GM12878 (cell line): Measurements from ENCODE around the gene DYDC1. TPM values are rescaled to one million over a fixed set of nuclear protein-coding genes. Genes with fewer than 3 reads are reported as not detected.

Experiments
- ATAC-seq: fragments of 200-7000 bp; cut with Tn5 transposase; 3 replicates; pipeline ENCODE4 v1.9.1; 2020; ENCODE audit warnings: mild to moderate bottlenecking, moderate library complexity
- BruUV-seq: library from RNA; stranded (reverse); fragments of 400-500 nt; replicated peaks from 2 replicates; lab custom pipeline; 2021; lab: Mats Ljungman, UMichigan
- CTCF ChIA-PET: fragments of 300-600 bp; sonication (Branson Sonifier 250); formaldehyde crosslinking; extraction: SDS; loops from one replicate; lab custom pipeline; 2021; ENCODE audit warnings: inconsistent platforms; lab: Yijun Ruan, JAX
- POLR2A ChIA-PET: fragments of 350-600 bp; formaldehyde crosslinking; extraction: SDS; loops from one replicate; lab custom pipeline; 2021; ENCODE audit warnings: inconsistent platforms; lab: Charles Lee
- RAD21 ChIA-PET: fragments of 300-600 bp; sonication (Branson Sonifier 250); formaldehyde crosslinking; loops from one replicate; lab custom pipeline; 2023; ENCODE audit warnings: antibody characterized with exemption; ENCODE audit not compliant: unreplicated experiment; lab: Charles Lee
- SMC1A ChIA-PET: fragments of 300-600 bp; sonication (Branson Sonifier 250); formaldehyde crosslinking; loops from one replicate; lab custom pipeline; 2023; ENCODE audit not compliant: unreplicated experiment, uncharacterized antibody; lab: Charles Lee
- DNase-seq: peaks from one replicate; pipeline ENCODE4 v3.0.0-alpha.2; 2011; ENCODE audit warnings: low read depth, low spot score
- FAIRE-seq: peaks from 3 replicates; lab custom pipeline; 2011; peaks lifted over from hg19 to GRCh38; lab: Jason Lieb, UNC
- H2AFZ ChIP-seq: 2 replicates; pipeline ENCODE4 v1.6.0; 2011; ENCODE audit warnings: low read depth, low read length, control low read depth; ENCODE audit not compliant: control insufficient read depth
- H3K27ac ChIP-seq: 2 replicates; pipeline ENCODE4 v1.5.1; 2011; ENCODE audit warnings: control low read depth; ENCODE audit not compliant: control insufficient read depth, insufficient read depth
- H3K27me3 ChIP-seq, 2 experiments: replicated peaks in 1 of 2; 2 replicates each; pipeline versions ENCODE4 v1.6.0 to v1.6.1; 2011; ENCODE audit warnings: low read length in 1 of 2; ENCODE audit not compliant: control insufficient read depth in 2 of 2, insufficient read depth in 2 of 2
- H3K36me3 ChIP-seq, 2 experiments: 2 replicates each; pipeline ENCODE4 v1.5.1; 2011; ENCODE audit warnings: low read length in 1 of 2; ENCODE audit not compliant: control insufficient read depth in 2 of 2, insufficient read depth in 2 of 2
- H3K4me1 ChIP-seq: 2 replicates; pipeline ENCODE4 v1.6.1; 2011; ENCODE audit warnings: mild to moderate bottlenecking, low read length, moderate library complexity, mixed read lengths; ENCODE audit not compliant: control insufficient read depth, insufficient read depth
- H3K4me2 ChIP-seq: 2 replicates; pipeline ENCODE4 v1.6.0; 2011; ENCODE audit warnings: control low read depth; ENCODE audit not compliant: control insufficient read depth, insufficient read depth
- H3K4me3 ChIP-seq: fragments of 200-600 bp; sonication (generic); 2 replicates; pipeline ENCODE4 v1.5.1; 2016
- H3K79me2 ChIP-seq: 2 replicates; pipeline ENCODE4 v1.6.0; 2011; ENCODE audit warnings: low read length; ENCODE audit not compliant: control insufficient read depth, insufficient read depth
- H3K9ac ChIP-seq: 2 replicates; pipeline ENCODE4 v1.8.0; 2011; ENCODE audit warnings: low read length, control low read depth, mixed read lengths; ENCODE audit not compliant: control insufficient read depth, insufficient read depth
- H3K9me3 ChIP-seq: replicated peaks from 3 replicates; pipeline ENCODE4 v1.5.1; 2011; ENCODE audit warnings: mild to moderate bottlenecking, low read length; ENCODE audit not compliant: control insufficient read depth, insufficient read depth
- H4K20me1 ChIP-seq: 2 replicates; pipeline ENCODE4 v1.6.0; 2011; ENCODE audit not compliant: control insufficient read depth, insufficient read depth
- CBX3 ChIP-seq: fragments of 200-600 bp; sonication (generic); IDR thresholded peaks from 2 replicates; pipeline ENCODE4 v1.6.1; 2016; ENCODE audit warnings: low read depth, borderline replicate concordance
- CREB1 ChIP-seq: IDR thresholded peaks from 2 replicates; pipeline ENCODE4 v1.6.1; 2012; ENCODE audit warnings: low read depth, mild to moderate bottlenecking, inconsistent platforms
- CREM ChIP-seq: IDR thresholded peaks from 2 replicates; pipeline ENCODE4 v1.6.1; 2014; ENCODE audit warnings: antibody characterized with exemption, low read depth
- FOXM1 ChIP-seq: IDR thresholded peaks from 2 replicates; pipeline ENCODE4 v1.6.1; 2012; ENCODE audit warnings: low read depth, mild to moderate bottlenecking, inconsistent platforms, low read length, moderate library complexity
- IRF5 ChIP-seq: fragments of 450-650 bp; IDR thresholded peaks from 2 replicates; pipeline ENCODE4 v1.6.1; 2017; ENCODE audit warnings: borderline replicate concordance
- PKNOX1 ChIP-seq: fragments of 450-650 bp; IDR thresholded peaks from 2 replicates; pipeline ENCODE4 v1.6.1; 2016; ENCODE audit warnings: mild to moderate bottlenecking
- SIX5 ChIP-seq: IDR thresholded peaks from 2 replicates; pipeline ENCODE4 v1.6.1; 2011; ENCODE audit warnings: mild to moderate bottlenecking, low read depth, low read length, moderate library complexity; ENCODE audit not compliant: severe bottlenecking
- WGBS: methylation state at CpG from one replicate; pipeline ENCODE4 v1.1.6; 2016; ENCODE audit warnings: low lambda C conversion rate; ENCODE audit not compliant: insufficient replicate concordance, insufficient coverage; ENCODE audit errors: missing lambda C conversion rate; 5-methylcytosine and 5-hydroxymethylcytosine counted together
- in situ Hi-C: fragments of 300-500 bp; cut with MboI; formaldehyde crosslinking; loops from 9 replicates; pipeline ENCODE4 v1.14.3; 2018; ENCODE audit warnings: mixed read lengths
- intact Hi-C: fragments of 100-400 bp; cut with micrococcal nuclease; formaldehyde crosslinking; loops from one replicate; pipeline ENCODE4 v1.14.2; 2022; ENCODE audit not compliant: unreplicated experiment
- polyA plus RNA-seq, 11 experiments: library from polyadenylated mRNA; depleted of rRNA in 4 of 11; unstranded in 6 of 11; stranded (reverse) in 5 of 11; fragments of >200 nt; fragmentation: Nextera tagmentation in 4 of 11; fragmentation: Illumina TruSeq in 1 of 11; extraction: Ambion mirVana in 4 of 11; extraction: Trizol in 1 of 11; gene quantifications; 1 replicate in 1 of 11; 2 replicates in 10 of 11; pipeline versions ENCODE4 v1.2.1 to v1.2.3, GENCODE V29; 2011 to 2016; ENCODE audit warnings: inconsistent platforms in 2 of 11, missing spikeins in 2 of 11, low read depth in 1 of 11
- total RNA-seq, 4 experiments: library from RNA; depleted of rRNA in 3 of 4; stranded (reverse); fragments of >200 nt in 3 of 4; fragmentation: Illumina TruSeq in 1 of 4; extraction: Trizol in 1 of 4; gene quantifications; 2 replicates each; pipeline versions ENCODE4 v1.2.1 to v1.2.3, GENCODE V29; 2013 to 2021
- TF ChIP-seq, protein P1 (sequence below): IDR thresholded peaks from 2 replicates; pipeline ENCODE4 v1.6.1; 2011; ENCODE audit warnings: borderline replicate concordance, low read depth, mild to moderate bottlenecking, moderate library complexity, mixed read lengths, low read length; ENCODE audit not compliant: insufficient read depth; ENCODE audit errors: extremely low read length
- TF ChIP-seq, protein P2 (sequence below): fragments of 150-350 bp; IDR thresholded peaks from 2 replicates; pipeline ENCODE4 v1.6.1; 2016; ENCODE audit warnings: low read depth, low read length

DYDC1 gene
- total and polyA plus RNA-seq, 10 of the 15 experiments (the other 5 are each of a cell fraction or from before 2014, with no cell fraction given): not detected

DNA sequence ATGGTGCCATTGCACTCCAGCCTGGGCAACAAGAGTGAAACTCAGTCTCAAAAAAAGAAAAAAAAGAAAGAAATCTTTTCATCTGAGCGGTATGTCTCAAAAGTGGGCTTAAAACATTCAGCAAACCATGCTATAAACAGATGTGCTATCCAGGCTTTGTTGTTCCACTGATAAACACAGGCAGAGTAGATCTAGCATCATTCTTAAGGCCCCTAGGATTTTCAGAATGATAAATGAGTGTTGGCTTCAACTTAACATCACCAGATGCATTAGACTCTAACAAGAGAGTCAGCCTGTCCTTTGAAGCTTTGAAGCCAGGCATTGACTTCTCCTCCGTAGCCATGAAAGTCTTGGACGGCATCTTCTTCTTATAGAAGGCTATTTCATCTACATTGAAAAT lies 23.1 kb upstream of the DYDC1 start (continued):
- TF ChIP-seq, protein P1, sequence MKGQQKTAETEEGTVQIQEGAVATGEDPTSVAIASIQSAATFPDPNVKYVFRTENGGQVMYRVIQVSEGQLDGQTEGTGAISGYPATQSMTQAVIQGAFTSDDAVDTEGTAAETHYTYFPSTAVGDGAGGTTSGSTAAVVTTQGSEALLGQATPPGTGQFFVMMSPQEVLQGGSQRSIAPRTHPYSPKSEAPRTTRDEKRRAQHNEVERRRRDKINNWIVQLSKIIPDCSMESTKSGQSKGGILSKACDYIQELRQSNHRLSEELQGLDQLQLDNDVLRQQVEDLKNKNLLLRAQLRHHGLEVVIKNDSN: no peak
- TF ChIP-seq CREB1: no peak
- TF ChIP-seq SIX5: no peak
- TF ChIP-seq CBX3: no peak

GRCh38 chr10:80373502-80373901 lies 16.9 kb upstream of the DYDC1 start:
- H3K36me3 ChIP-seq: no peaks in the 10 kb centered on the region
- H3K9ac ChIP-seq: no peak overlapping the region
- no peak overlapping the region for H3K4me2 ChIP-seq
- no peak overlapping the region for H2AFZ ChIP-seq
- ChIA-PET SMC1A (interaction anchor here (1.3 kb wide), 1 partner anchor 132 kb away, joined by 3 read pairs; no protein-coding TSS in a partner anchor), CTCF (no interaction called here), RAD21 (no interaction called here), POLR2A (no interaction called here)
- peaks cover 0 to 4% of the 10 kb centered on the region in 2 experiments; a peak in 2 of 4 replicates for H3K27me3 ChIP-seq
- FAIRE-seq: no peak
- DNase-seq: no peak
- no peaks in the 10 kb centered on the region for H3K9me3 ChIP-seq
- no TSS peak for BruUV-seq
- H3K79me2 ChIP-seq: no peaks in the 10 kb centered on the region
- no peak overlapping the region for H3K4me3 ChIP-seq
- intact Hi-C loops (no loop called here), in situ Hi-C loops (no loop called here)
- no peak overlapping the region for H3K27ac ChIP-seq
- 6% methylated on average over 2 of the region's 2 CpGs for WGBS
- H3K4me1 ChIP-seq: no peaks in the 10 kb centered on the region
- TF ChIP-seq IRF5: no peak
- TF ChIP-seq CREM: no peak
- TF ChIP-seq, protein P2, sequence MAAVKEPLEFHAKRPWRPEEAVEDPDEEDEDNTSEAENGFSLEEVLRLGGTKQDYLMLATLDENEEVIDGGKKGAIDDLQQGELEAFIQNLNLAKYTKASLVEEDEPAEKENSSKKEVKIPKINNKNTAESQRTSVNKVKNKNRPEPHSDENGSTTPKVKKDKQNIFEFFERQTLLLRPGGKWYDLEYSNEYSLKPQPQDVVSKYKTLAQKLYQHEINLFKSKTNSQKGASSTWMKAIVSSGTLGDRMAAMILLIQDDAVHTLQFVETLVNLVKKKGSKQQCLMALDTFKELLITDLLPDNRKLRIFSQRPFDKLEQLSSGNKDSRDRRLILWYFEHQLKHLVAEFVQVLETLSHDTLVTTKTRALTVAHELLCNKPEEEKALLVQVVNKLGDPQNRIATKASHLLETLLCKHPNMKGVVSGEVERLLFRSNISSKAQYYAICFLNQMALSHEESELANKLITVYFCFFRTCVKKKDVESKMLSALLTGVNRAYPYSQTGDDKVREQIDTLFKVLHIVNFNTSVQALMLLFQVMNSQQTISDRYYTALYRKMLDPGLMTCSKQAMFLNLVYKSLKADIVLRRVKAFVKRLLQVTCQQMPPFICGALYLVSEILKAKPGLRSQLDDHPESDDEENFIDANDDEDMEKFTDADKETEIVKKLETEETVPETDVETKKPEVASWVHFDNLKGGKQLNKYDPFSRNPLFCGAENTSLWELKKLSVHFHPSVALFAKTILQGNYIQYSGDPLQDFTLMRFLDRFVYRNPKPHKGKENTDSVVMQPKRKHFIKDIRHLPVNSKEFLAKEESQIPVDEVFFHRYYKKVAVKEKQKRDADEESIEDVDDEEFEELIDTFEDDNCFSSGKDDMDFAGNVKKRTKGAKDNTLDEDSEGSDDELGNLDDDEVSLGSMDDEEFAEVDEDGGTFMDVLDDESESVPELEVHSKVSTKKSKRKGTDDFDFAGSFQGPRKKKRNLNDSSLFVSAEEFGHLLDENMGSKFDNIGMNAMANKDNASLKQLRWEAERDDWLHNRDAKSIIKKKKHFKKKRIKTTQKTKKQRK: no peak
- no peak for TF ChIP-seq FOXM1
- no peak for TF ChIP-seq PKNOX1
- H4K20me1 ChIP-seq: no peaks in the 10 kb centered on the region
- no peak for ATAC-seq
